ENCODE data around the gene ARNT2.

Gene ARNT2

GRCh38 chr15:80531388-80531787, 127.2 kb downstream of the ARNT2 start:
- in situ Hi-C loops (cut with MboI; ENCODE audit: low sequenced_read_pairs, unreplicated experiment): no loop called here
- no peak for DNase-seq (ENCODE audit: low spot score)
- TF ChIP-seq CTCF (IDR thresholded peaks at IDR 0.05; ENCODE audit: borderline replicate concordance, control extremely low read depth, extremely low read depth, insufficient read depth, missing control alignments): no peak

GRCh38 chr15:80531796-80532195, 127.6 kb downstream of the ARNT2 start:
- TF ChIP-seq CTCF (IDR thresholded peaks at IDR 0.05; ENCODE audit: borderline replicate concordance, control extremely low read depth, extremely low read depth, insufficient read depth, missing control alignments): no peak
- in situ Hi-C loops (cut with MboI; ENCODE audit: low sequenced_read_pairs, unreplicated experiment): no loop called here
- no peak for DNase-seq (ENCODE audit: low spot score)

GRCh38 chr15:80533790-80534333, 129.7 kb downstream of the ARNT2 start:
- DNase-seq (ENCODE audit: low spot score): no peak
- in situ Hi-C loops (cut with MboI; ENCODE audit: low sequenced_read_pairs, unreplicated experiment): no loop called here
- no peak for TF ChIP-seq CTCF (IDR thresholded peaks at IDR 0.05; ENCODE audit: borderline replicate concordance, control extremely low read depth, extremely low read depth, insufficient read depth, missing control alignments)

GRCh38 chr15:80536231-80536630, 132.0 kb downstream of the ARNT2 start:
- no peak for TF ChIP-seq CTCF (IDR thresholded peaks at IDR 0.05; ENCODE audit: borderline replicate concordance, control extremely low read depth, extremely low read depth, insufficient read depth, missing control alignments)
- DNase-seq (ENCODE audit: low spot score): no peak
- in situ Hi-C loops (cut with MboI; ENCODE audit: low sequenced_read_pairs, unreplicated experiment): no loop called here

GRCh38 chr15:80536716-80537115, 132.5 kb downstream of the ARNT2 start:
- no peak for TF ChIP-seq CTCF (IDR thresholded peaks at IDR 0.05; ENCODE audit: borderline replicate concordance, control extremely low read depth, extremely low read depth, insufficient read depth, missing control alignments)
- DNase-seq (ENCODE audit: low spot score): no peak
- in situ Hi-C loops (cut with MboI; ENCODE audit: low sequenced_read_pairs, unreplicated experiment): no loop called here

GRCh38 chr15:80545078-80545477, 140.9 kb downstream of the ARNT2 start:
- in situ Hi-C loops (cut with MboI; ENCODE audit: low sequenced_read_pairs, unreplicated experiment): no loop called here
- no peak for TF ChIP-seq CTCF (IDR thresholded peaks at IDR 0.05; ENCODE audit: borderline replicate concordance, control extremely low read depth, extremely low read depth, insufficient read depth, missing control alignments)

GRCh38 chr15:80547264-80547663, 143.1 kb downstream of the ARNT2 start:
- in situ Hi-C loops (cut with MboI; ENCODE audit: low sequenced_read_pairs, unreplicated experiment): no loop called here
- DNase-seq (ENCODE audit: low spot score): no peak
- no peak for TF ChIP-seq CTCF (IDR thresholded peaks at IDR 0.05; ENCODE audit: borderline replicate concordance, control extremely low read depth, extremely low read depth, insufficient read depth, missing control alignments)

More at GRCh38 chr15:80545078-80545477, 140.9 kb downstream of the ARNT2 start:
- no peak for DNase-seq (ENCODE audit: low spot score)

Measured in GM13976 (cell line).